Fibroblast of villous mesenchyme (primary cell): Measurements from ENCODE around the gene C22orf39. TPM values are rescaled to one million over a fixed set of nuclear protein-coding genes. Genes with fewer than 3 reads are reported as not detected.

ENCODE experiments used
- DNase-seq: peaks from one replicate; pipeline ENCODE4 v3.0.0-alpha.2; 2010; ENCODE audit warnings: low read depth
- H3K4me3 ChIP-seq: 2 replicates; pipeline ENCODE4 v1.5.1; 2011; ENCODE audit warnings: low read depth, mild to moderate bottlenecking, low read length
- CTCF ChIP-seq: IDR thresholded peaks from 2 replicates; pipeline ENCODE4 v1.5.1; 2012; ENCODE audit warnings: low read depth, mild to moderate bottlenecking, low read length; ENCODE audit not compliant: insufficient read depth
- total RNA-seq: library from RNA; depleted of rRNA; stranded (reverse); fragments of >200 nt; gene quantifications from 2 replicates; pipeline ENCODE4 v1.2.3, GENCODE V29; 2012

The C22orf39 gene
- total RNA-seq, 1 donor = 12.5 TPM

GRCh38 chr22:19400881-19401280 is 46.6 kb downstream of the C22orf39 start:
- no peak overlapping the region for H3K4me3 ChIP-seq
- TF ChIP-seq CTCF = no peak
- DNase-seq = no peak

GRCh38 chr22:19398652-19399051 is 48.9 kb downstream of the C22orf39 start:
- TF ChIP-seq CTCF = no peak
- no peak for DNase-seq
- no peak overlapping the region for H3K4me3 ChIP-seq

GRCh38 chr22:19398206-19398605 is 49.3 kb downstream of the C22orf39 start:
- no peak for TF ChIP-seq CTCF
- DNase-seq = no peak
- no peak overlapping the region for H3K4me3 ChIP-seq

GRCh38 chr22:19397734-19398104 is 49.8 kb downstream of the C22orf39 start:
- H3K4me3 ChIP-seq = no peak overlapping the region
- DNase-seq = no peak
- TF ChIP-seq CTCF = no peak

- no peak for TF ChIP-seq CTCF
- DNase-seq = no peak
These were observed 50.4 kb downstream of the C22orf39 start for GRCh38 chr22:19396934-19397733.

GRCh38 chr22:19396561-19396933 is 51.0 kb downstream of the C22orf39 start:
- DNase-seq = no peak
- no peak overlapping the region for H3K4me3 ChIP-seq
- no peak for TF ChIP-seq CTCF

More at GRCh38 chr22:19396934-19397733, 50.4 kb downstream of the C22orf39 start:
- H3K4me3 ChIP-seq = no peak overlapping the region

- no peak for DNase-seq
- no peak overlapping the region for H3K4me3 ChIP-seq
- TF ChIP-seq CTCF = no peak
These were observed 52.2 kb downstream of the C22orf39 start for GRCh38 chr22:19395276-19395675.
